ENCODE measurements around the gene SRSF8.

GRCh38 chr11:95070471-95070870, 3.8 kb downstream of the SRSF8 start:
- TF ChIP-seq EGR1 (IDR thresholded peaks at IDR 0.05) (no peak), EP300 (IDR thresholded peaks at IDR 0.05; ENCODE audit: borderline replicate concordance) (no peak)
